ENCODE results near the gene DDR2.
A peak's percentile ranks its signal among the peaks of the same experiment; 100 is the strongest.

DDR2 gene

GRCh38 chr1:162701286-162701685, 69.0 kb downstream of the DDR2 start:
- no peak overlapping the region for H3K9ac ChIP-seq (ENCODE audit: low read length)
- peaks cover 93% of the 10 kb centered on the region for H3K4me1 ChIP-seq (ENCODE audit: insufficient read depth, low read length)
- H3K27me3 ChIP-seq (ENCODE audit: control insufficient read depth in 1 of 2, insufficient read depth in 2 of 2, low read length in 2 of 2): no peaks in the 10 kb centered on the region
- H3K9me3 ChIP-seq (ENCODE audit: low read length): no peaks in the 10 kb centered on the region
- H3K36me3 ChIP-seq (ENCODE audit: insufficient read depth, low read length): peaks cover 5% of the 10 kb centered on the region
- no peak overlapping the region for H3K27ac ChIP-seq (ENCODE audit: low read depth, low read length)
- H3K4me3 ChIP-seq (ENCODE audit: low read depth in 1 of 2, low read length in 2 of 2): no peak overlapping the region

GRCh38 chr1:162702628-162703027, 70.4 kb downstream of the DDR2 start:
- peaks cover 94% of the 10 kb centered on the region for H3K4me1 ChIP-seq (ENCODE audit: insufficient read depth, low read length)
- peaks cover 7% of the 10 kb centered on the region for H3K36me3 ChIP-seq (ENCODE audit: insufficient read depth, low read length)

GRCh38 chr1:162703708-162704107, 71.4 kb downstream of the DDR2 start:
- no peak overlapping the region for H3K4me3 ChIP-seq (ENCODE audit: low read depth in 1 of 2, low read length in 2 of 2)
- H3K9me3 ChIP-seq (ENCODE audit: low read length): no peaks in the 10 kb centered on the region
- peaks cover 93% of the 10 kb centered on the region for H3K4me1 ChIP-seq (ENCODE audit: insufficient read depth, low read length)
- H3K27ac ChIP-seq (ENCODE audit: low read depth, low read length): peak overlapping the region; percentile 77
- peaks cover 7% of the 10 kb centered on the region for H3K36me3 ChIP-seq (ENCODE audit: insufficient read depth, low read length)
- no peak overlapping the region for H3K9ac ChIP-seq (ENCODE audit: low read length)
- no peaks in the 10 kb centered on the region for H3K27me3 ChIP-seq (ENCODE audit: control insufficient read depth in 1 of 2, insufficient read depth in 2 of 2, low read length in 2 of 2)

More at GRCh38 chr1:162702628-162703027, 70.4 kb downstream of the DDR2 start:
- H3K27ac ChIP-seq (ENCODE audit: low read depth, low read length): no peak overlapping the region
- H3K9me3 ChIP-seq (ENCODE audit: low read length): no peaks in the 10 kb centered on the region
- no peaks in the 10 kb centered on the region for H3K27me3 ChIP-seq (ENCODE audit: control insufficient read depth in 1 of 2, insufficient read depth in 2 of 2, low read length in 2 of 2)
- no peak overlapping the region for H3K4me3 ChIP-seq (ENCODE audit: low read depth in 1 of 2, low read length in 2 of 2)
- H3K9ac ChIP-seq (ENCODE audit: low read length): no peak overlapping the region

DNA sequence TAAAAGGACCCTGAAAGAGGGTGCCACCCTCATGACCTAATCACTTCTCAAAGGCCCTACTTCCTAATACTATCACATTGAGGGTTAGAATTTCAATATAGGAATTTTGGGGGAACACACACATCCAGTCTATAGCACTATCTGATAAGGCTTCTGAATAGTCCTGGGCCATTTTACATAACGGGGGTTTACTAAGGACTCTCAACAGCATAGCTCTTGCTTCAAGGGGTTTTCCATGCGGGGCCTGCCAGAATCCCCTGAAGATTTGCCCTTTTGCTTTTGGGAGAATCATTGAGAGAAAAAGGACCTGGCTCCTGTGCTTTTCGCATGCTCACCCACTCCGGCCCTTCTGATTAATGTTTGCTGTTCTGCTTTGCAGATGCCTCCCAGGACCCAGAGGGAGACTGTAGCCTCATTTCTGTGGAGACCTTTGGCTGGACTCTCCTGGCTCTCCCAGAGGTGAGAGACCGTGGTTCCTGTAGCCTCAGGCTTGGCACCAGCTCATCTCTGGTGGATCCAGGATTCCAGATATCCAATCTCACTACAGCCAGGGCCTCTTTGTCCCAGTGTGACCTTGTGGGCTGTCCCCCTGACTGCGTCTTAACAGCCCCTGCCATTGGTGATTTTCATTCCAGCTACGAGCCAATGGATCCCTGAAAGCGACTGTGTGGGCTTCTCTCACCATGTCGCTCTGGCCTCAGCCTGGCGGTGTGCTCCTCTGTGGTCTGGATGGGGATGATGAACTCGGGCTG, 72.6 kb downstream of the DDR2 start:
- H3K9ac ChIP-seq (ENCODE audit: low read length): no peak overlapping the region
- H3K36me3 ChIP-seq (ENCODE audit: insufficient read depth, low read length): peaks cover 7% of the 10 kb centered on the region
- no peaks in the 10 kb centered on the region for H3K9me3 ChIP-seq (ENCODE audit: low read length)
- H3K4me1 ChIP-seq (ENCODE audit: insufficient read depth, low read length): peaks cover 93% of the 10 kb centered on the region
- H3K27me3 ChIP-seq (ENCODE audit: control insufficient read depth in 1 of 2, insufficient read depth in 2 of 2, low read length in 2 of 2): no peaks in the 10 kb centered on the region
- no peak overlapping the region for H3K4me3 ChIP-seq (ENCODE audit: low read depth in 1 of 2, low read length in 2 of 2)
- H3K27ac ChIP-seq (ENCODE audit: low read depth, low read length): peak overlapping the region; percentile 77

DNA sequence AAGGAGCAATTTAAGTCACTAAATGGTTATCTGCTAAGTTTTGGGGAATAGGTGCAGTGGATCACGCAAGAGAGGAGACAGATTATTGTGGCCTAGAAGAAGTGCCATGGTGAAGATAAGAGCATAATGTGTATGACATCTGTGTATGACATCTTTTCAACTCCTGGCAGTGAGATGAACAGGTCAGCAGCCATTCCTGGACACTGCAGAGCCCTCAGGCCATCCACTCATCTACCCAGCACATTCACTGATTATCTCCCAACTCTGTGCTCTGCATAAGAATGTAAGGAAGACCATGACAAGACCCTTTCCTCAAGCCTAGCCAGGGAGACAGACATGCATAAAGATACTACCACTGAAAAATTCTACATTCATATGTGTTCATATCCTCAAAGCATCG, 73.7 kb downstream of the DDR2 start:
- no peak overlapping the region for H3K9ac ChIP-seq (ENCODE audit: low read length)
- peak overlapping the region; percentile 77 for H3K27ac ChIP-seq (ENCODE audit: low read depth, low read length)

DNA sequence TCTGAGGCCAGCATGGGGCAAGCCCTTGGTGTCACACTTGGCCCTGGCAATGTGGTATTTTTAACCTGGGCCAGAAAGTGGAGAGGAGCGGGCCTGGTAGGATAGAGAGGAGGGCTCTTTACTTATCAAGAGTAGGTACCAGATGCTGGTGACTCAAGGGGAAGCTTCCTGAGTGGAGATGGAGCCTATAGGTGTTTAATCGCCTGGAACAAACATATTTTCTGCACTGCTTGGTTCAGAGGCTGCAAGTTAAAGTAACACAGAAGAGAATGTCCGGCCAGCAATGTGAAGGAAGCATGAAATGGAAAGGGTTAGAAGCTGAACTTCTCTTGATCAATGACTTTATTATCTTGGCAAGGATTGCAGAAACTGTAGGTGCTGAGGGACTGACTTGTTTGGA, 74.3 kb downstream of the DDR2 start:
- Histone ChIP-seq H3K4me3 (ENCODE audit: low read depth in 1 of 2, low read length in 2 of 2) (no peak overlapping the region), H3K9me3 (ENCODE audit: low read length) (no peaks in the 10 kb centered on the region), H3K36me3 (ENCODE audit: insufficient read depth, low read length) (peaks cover 7% of the 10 kb centered on the region), H3K9ac (ENCODE audit: low read length) (no peak overlapping the region), H3K4me1 (ENCODE audit: insufficient read depth, low read length) (peaks cover 98% of the 10 kb centered on the region), H3K27me3 (ENCODE audit: control insufficient read depth in 1 of 2, insufficient read depth in 2 of 2, low read length in 2 of 2) (no peaks in the 10 kb centered on the region), H3K27ac (ENCODE audit: low read depth, low read length) (peak overlapping the region; percentile 77)

More for the DNA sequence above, 73.7 kb downstream of the DDR2 start:
- Histone ChIP-seq H3K4me3 (ENCODE audit: low read depth in 1 of 2, low read length in 2 of 2) (no peak overlapping the region), H3K27me3 (ENCODE audit: control insufficient read depth in 1 of 2, insufficient read depth in 2 of 2, low read length in 2 of 2) (no peaks in the 10 kb centered on the region), H3K9me3 (ENCODE audit: low read length) (no peaks in the 10 kb centered on the region), H3K4me1 (ENCODE audit: insufficient read depth, low read length) (peaks cover 99% of the 10 kb centered on the region), H3K36me3 (ENCODE audit: insufficient read depth, low read length) (peaks cover 7% of the 10 kb centered on the region)

DNA sequence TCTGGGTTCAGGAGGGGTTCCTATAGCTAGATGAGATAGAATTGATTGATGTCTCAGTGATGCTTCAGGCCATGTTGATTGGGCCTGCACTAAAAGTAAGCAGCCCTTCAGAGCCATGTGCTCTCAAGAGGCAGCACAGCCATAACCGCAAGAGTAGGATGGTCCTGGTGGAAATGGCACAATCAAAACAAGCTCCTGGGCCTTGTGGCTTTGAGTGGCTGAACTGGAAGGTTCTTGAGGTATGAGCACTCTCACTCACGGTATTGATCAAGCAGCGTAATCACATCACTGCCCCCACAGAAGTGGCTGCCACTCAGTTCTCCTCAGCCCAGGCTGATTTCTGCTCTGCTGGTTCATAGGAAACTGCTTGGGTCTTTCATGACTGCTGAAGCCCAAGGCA, 76.0 kb downstream of the DDR2 start:
- Histone ChIP-seq H3K4me3 (ENCODE audit: low read depth in 1 of 2, low read length in 2 of 2) (no peak overlapping the region), H3K4me1 (ENCODE audit: insufficient read depth, low read length) (peaks cover 96% of the 10 kb centered on the region), H3K27ac (ENCODE audit: low read depth, low read length) (peak overlapping the region; percentile 79), H3K36me3 (ENCODE audit: insufficient read depth, low read length) (peaks cover 7% of the 10 kb centered on the region), H3K9me3 (ENCODE audit: low read length) (no peaks in the 10 kb centered on the region), H3K9ac (ENCODE audit: low read length) (no peak overlapping the region), H3K27me3 (ENCODE audit: control insufficient read depth in 1 of 2, insufficient read depth in 2 of 2, low read length in 2 of 2) (no peaks in the 10 kb centered on the region)

DNA sequence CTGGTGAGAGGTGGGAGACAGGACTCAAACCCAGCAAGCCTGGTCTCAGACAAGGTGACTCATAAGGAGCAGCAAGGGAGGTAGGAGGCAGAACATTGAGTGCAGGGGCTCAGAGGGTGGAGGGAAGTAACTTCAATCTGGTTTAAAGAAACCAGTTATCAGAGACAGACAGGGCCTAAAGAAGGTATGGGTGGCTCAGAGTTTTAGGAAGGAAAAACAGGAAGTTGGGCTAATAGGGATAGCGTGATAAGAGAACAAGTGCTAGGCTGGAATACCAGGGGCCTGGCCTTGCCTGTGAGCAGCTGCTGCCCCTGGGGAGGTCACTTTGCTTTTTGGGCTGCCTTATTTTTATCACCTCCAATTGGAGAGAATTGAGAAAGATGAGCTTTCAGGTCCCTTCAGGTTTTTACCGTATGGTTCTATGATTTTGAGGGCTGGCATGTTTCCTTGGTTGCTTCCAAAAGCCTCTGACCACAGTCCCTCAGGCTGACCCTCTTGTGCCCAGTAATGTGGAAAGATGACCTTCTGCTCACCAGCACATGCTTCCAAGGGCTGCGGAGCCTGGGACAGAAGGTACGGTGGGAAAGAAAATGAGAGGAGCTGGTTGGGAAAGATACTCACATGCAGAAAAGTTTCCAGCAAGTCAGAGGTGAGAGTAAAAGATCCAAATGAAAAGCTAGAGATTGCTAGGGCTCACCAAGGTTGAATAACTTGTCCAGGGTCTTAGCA, 77.0 kb downstream of the DDR2 start:
- Histone ChIP-seq H3K27ac (ENCODE audit: low read depth, low read length) (peak overlapping the region; percentile 79), H3K36me3 (ENCODE audit: insufficient read depth, low read length) (peaks cover 7% of the 10 kb centered on the region), H3K9me3 (ENCODE audit: low read length) (no peaks in the 10 kb centered on the region), H3K9ac (ENCODE audit: low read length) (no peak overlapping the region), H3K4me3 (ENCODE audit: low read depth in 1 of 2, low read length in 2 of 2) (no peak overlapping the region), H3K27me3 (ENCODE audit: control insufficient read depth in 1 of 2, insufficient read depth in 2 of 2, low read length in 2 of 2) (no peaks in the 10 kb centered on the region), H3K4me1 (ENCODE audit: insufficient read depth, low read length) (peaks cover 86% of the 10 kb centered on the region)

- Histone ChIP-seq H3K4me3 (ENCODE audit: low read depth in 1 of 2, low read length in 2 of 2) (no peak overlapping the region), H3K27me3 (ENCODE audit: control insufficient read depth in 1 of 2, insufficient read depth in 2 of 2, low read length in 2 of 2) (no peaks in the 10 kb centered on the region), H3K9ac (ENCODE audit: low read length) (no peak overlapping the region), H3K9me3 (ENCODE audit: low read length) (no peaks in the 10 kb centered on the region), H3K4me1 (ENCODE audit: insufficient read depth, low read length) (peaks cover 86% of the 10 kb centered on the region), H3K36me3 (ENCODE audit: insufficient read depth, low read length) (peaks cover 7% of the 10 kb centered on the region), H3K27ac (ENCODE audit: low read depth, low read length) (peak overlapping the region; percentile 79)
Observed at GRCh38 chr1:162709870-162710269, 77.6 kb downstream of the DDR2 start.

DNA sequence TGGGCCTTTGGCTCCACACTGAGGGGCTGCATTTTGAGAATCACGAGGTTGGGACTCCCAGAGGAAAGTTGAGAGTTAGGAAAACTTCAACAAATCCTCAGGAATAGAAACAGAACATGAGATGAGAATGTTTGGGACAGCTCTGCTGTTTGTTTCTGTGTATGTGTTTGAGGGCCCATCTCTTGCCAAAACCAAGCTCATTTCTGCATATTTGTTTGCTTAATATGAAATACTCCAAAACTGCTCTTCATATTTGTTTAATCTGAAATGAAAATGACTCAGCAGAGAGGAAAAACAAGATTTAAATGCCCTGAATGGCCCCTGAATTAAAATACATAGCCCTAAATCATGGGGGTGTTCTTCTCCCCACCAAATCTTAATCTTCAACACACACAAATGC, 78.1 kb downstream of the DDR2 start:
- Histone ChIP-seq H3K9ac (ENCODE audit: low read length) (peak overlapping the region; percentile 2), H3K9me3 (ENCODE audit: low read length) (no peaks in the 10 kb centered on the region), H3K36me3 (ENCODE audit: insufficient read depth, low read length) (peaks cover 7% of the 10 kb centered on the region), H3K27ac (ENCODE audit: low read depth, low read length) (peak overlapping the region; percentile 79), H3K27me3 (ENCODE audit: control insufficient read depth in 1 of 2, insufficient read depth in 2 of 2, low read length in 2 of 2) (no peaks in the 10 kb centered on the region), H3K4me3 (ENCODE audit: low read depth in 1 of 2, low read length in 2 of 2) (no peak overlapping the region), H3K4me1 (ENCODE audit: insufficient read depth, low read length) (peaks cover 86% of the 10 kb centered on the region)

- Histone ChIP-seq H3K4me1 (ENCODE audit: insufficient read depth, low read length) (peaks cover 86% of the 10 kb centered on the region), H3K27ac (ENCODE audit: low read depth, low read length) (peak overlapping the region; percentile 75), H3K9ac (ENCODE audit: low read length) (peak overlapping the region; percentile 2), H3K4me3 (ENCODE audit: low read depth in 1 of 2, low read length in 2 of 2) (no peak overlapping the region), H3K36me3 (ENCODE audit: insufficient read depth, low read length) (peaks cover 5% of the 10 kb centered on the region), H3K27me3 (ENCODE audit: control insufficient read depth in 1 of 2, insufficient read depth in 2 of 2, low read length in 2 of 2) (no peaks in the 10 kb centered on the region), H3K9me3 (ENCODE audit: low read length) (no peaks in the 10 kb centered on the region)
Observed at GRCh38 chr1:162710780-162711465, 78.7 kb downstream of the DDR2 start.

Data from muscle layer of colon (tissue), 2 donors.